ENCODE data around the gene MAF. TPM values are rescaled to one million over a fixed set of nuclear protein-coding genes. Genes with fewer than 3 reads are reported as not detected.
A peak's percentile ranks its signal among the peaks of the same experiment; 100 is the strongest.

Gene MAF
- total RNA-seq, 1 experiment from 2014 or later = not detected

GRCh38 chr16:79601931-79602627 lies 1.5 kb upstream of the MAF start:
- Histone ChIP-seq H3K4me3 (no peak overlapping the region), H3K27me3 (ENCODE audit: insufficient read depth, low read depth) (peaks cover 31% of the 10 kb centered on the region), H3K27ac (no peak overlapping the region), H3K4me1 (replicated peaks; ENCODE audit: insufficient read depth) (no peaks in the 10 kb centered on the region), H3K9me3 (ENCODE audit: insufficient read depth, low read depth) (no peaks in the 10 kb centered on the region; the same call in 1 of the 2 replicates), H3K79me2 (ENCODE audit: low read depth) (no peaks in the 10 kb centered on the region), H3K4me2 (no peak overlapping the region), H3K9me2 (ENCODE audit: insufficient read depth) (no peaks in the 10 kb centered on the region), H3F3A (ENCODE audit: insufficient read depth, low read depth) (no peaks in the 10 kb centered on the region), H2AFZ (no peak overlapping the region), H4K20me1 (ENCODE audit: insufficient read depth) (no peaks in the 10 kb centered on the region), H3K36me3 (ENCODE audit: low read depth) (no peaks in the 10 kb centered on the region)
- TF ChIP-seq CTCF (conservative IDR thresholded peaks at IDR 0.05) = peak; percentile 82
- TF ChIP-seq EZH2 (IDR thresholded peaks at IDR 0.05; ENCODE audit: low read depth) = no peak
- no TSS peak for BruUV-seq (replicated peaks)
- intact Hi-C loops (cut with micrococcal nuclease; ENCODE audit: unreplicated experiment) = loop anchor here (10.0 kb wide), 3 partner anchors 1127 to 1597 kb away; no protein-coding TSS in a partner anchor
- ChIA-PET CTCF (interaction anchor here (0.6 to 0.7 kb wide), 7 partner anchors 12 to 604 kb away, joined by 3 to 5 read pairs (median 4); no protein-coding TSS in a partner anchor), POLR2A (ENCODE audit: unreplicated experiment) (no interaction called here)
- peak in 1 of 2 experiments; percentile 28 for DNase-seq

- H3K9me2 ChIP-seq (ENCODE audit: insufficient read depth) = no peaks in the 10 kb centered on the region
- H3K27me3 ChIP-seq (ENCODE audit: insufficient read depth, low read depth) = peaks cover 23% of the 10 kb centered on the region
- DNase-seq = no peak
- TF ChIP-seq EZH2 (IDR thresholded peaks at IDR 0.05; ENCODE audit: low read depth) = no peak
- TF ChIP-seq CTCF (conservative IDR thresholded peaks at IDR 0.05) = no peak
- H3K27ac ChIP-seq = no peak overlapping the region
- intact Hi-C loops (cut with micrococcal nuclease; ENCODE audit: unreplicated experiment) = loop anchor here (10.0 kb wide), 3 partner anchors 1127 to 1597 kb away; no protein-coding TSS in a partner anchor
- H3K79me2 ChIP-seq (ENCODE audit: low read depth) = no peaks in the 10 kb centered on the region
- POLR2A ChIA-PET (ENCODE audit: unreplicated experiment) = no interaction called here
- no peaks in the 10 kb centered on the region for H3F3A ChIP-seq (ENCODE audit: insufficient read depth, low read depth)
- no peaks in the 10 kb centered on the region; the same call in 1 of the 2 replicates for H3K9me3 ChIP-seq (ENCODE audit: insufficient read depth, low read depth)
- H4K20me1 ChIP-seq (ENCODE audit: insufficient read depth) = no peaks in the 10 kb centered on the region
- CTCF ChIA-PET = interaction anchor here (0.6 kb wide), 2 partner anchors 451 to 493 kb away, joined by 3 to 4 read pairs; no protein-coding TSS in a partner anchor
- no TSS peak for BruUV-seq (replicated peaks)
- no peaks in the 10 kb centered on the region for H3K4me1 ChIP-seq (replicated peaks; ENCODE audit: insufficient read depth)
- H3K36me3 ChIP-seq (ENCODE audit: low read depth) = no peaks in the 10 kb centered on the region
- H3K4me2 ChIP-seq = no peak overlapping the region
- H2AFZ ChIP-seq = no peak overlapping the region
- H3K4me3 ChIP-seq = no peak overlapping the region
These were observed 774 bp upstream of the MAF start for GRCh38 chr16:79601092-79601930.

GRCh38 chr16:79599837-79600637 lies 500 bp downstream of the MAF start:
- intact Hi-C loops (cut with micrococcal nuclease; ENCODE audit: unreplicated experiment) = loop anchor here (10.0 kb wide), 3 partner anchors 1125 to 1595 kb away; no protein-coding TSS in a partner anchor
- Histone ChIP-seq H3K4me2 (no peak overlapping the region), H3F3A (ENCODE audit: insufficient read depth, low read depth) (no peaks in the 10 kb centered on the region), H3K27me3 (ENCODE audit: insufficient read depth, low read depth) (peaks cover 14% of the 10 kb centered on the region), H4K20me1 (ENCODE audit: insufficient read depth) (no peaks in the 10 kb centered on the region), H3K9me3 (ENCODE audit: insufficient read depth, low read depth) (no peaks in the 10 kb centered on the region; the same call in 1 of the 2 replicates), H3K27ac (no peak overlapping the region), H3K36me3 (ENCODE audit: low read depth) (no peaks in the 10 kb centered on the region), H2AFZ (no peak overlapping the region), H3K79me2 (ENCODE audit: low read depth) (no peaks in the 10 kb centered on the region), H3K4me3 (no peak overlapping the region), H3K9me2 (ENCODE audit: insufficient read depth) (no peaks in the 10 kb centered on the region), H3K4me1 (replicated peaks; ENCODE audit: insufficient read depth) (no peaks in the 10 kb centered on the region)
- no peak for TF ChIP-seq EZH2 (IDR thresholded peaks at IDR 0.05; ENCODE audit: low read depth)
- TF ChIP-seq CTCF (conservative IDR thresholded peaks at IDR 0.05) = no peak
- DNase-seq = no peak
- POLR2A ChIA-PET (ENCODE audit: unreplicated experiment) = no interaction called here
- no TSS peak for BruUV-seq (replicated peaks)
- CTCF ChIA-PET = no interaction called here
